H1 (cell line): ENCODE data around the gene GNS. TPM values are rescaled to one million over a fixed set of nuclear protein-coding genes. Genes with fewer than 3 reads are reported as not detected.

Experiments used
- CHD2 ChIP-seq: IDR thresholded peaks from 2 replicates; pipeline ENCODE4 v1.6.1; 2012; ENCODE audit warnings: low read length, improper control_type of control experiment
- CTCF ChIP-seq, 3 experiments: IDR thresholded peaks; 1 replicate in 2 of 3; 2 replicates in 1 of 3; pipeline versions ENCODE4 v1.5.1 to v1.6.1; 2011; ENCODE audit warnings: low read length in 3 of 3, mild to moderate bottlenecking in 3 of 3, inconsistent platforms in 2 of 3, low read depth in 1 of 3, moderate library complexity in 1 of 3; ENCODE audit not compliant: insufficient read depth in 1 of 3; ENCODE audit errors: control extremely low read depth in 1 of 3
- NANOG ChIP-seq: IDR thresholded peaks from 2 replicates; pipeline ENCODE4 v1.6.1; 2011; ENCODE audit warnings: low read length, low read depth, mild to moderate bottlenecking, inconsistent platforms; ENCODE audit not compliant: insufficient read depth, poor library complexity, severe bottlenecking
- RAD21 ChIP-seq, 2 experiments: IDR thresholded peaks in 1 of 2; conservative IDR thresholded peaks in 1 of 2; 2 replicates each; pipeline ENCODE4 v1.6.1; 2011; ENCODE audit warnings: low read depth in 2 of 2, low read length in 2 of 2, improper control_type of control experiment in 1 of 2, inconsistent platforms in 1 of 2, mild to moderate bottlenecking in 1 of 2, moderate library complexity in 1 of 2
- polyA plus RNA-seq, 7 experiments: library from polyadenylated mRNA; depleted of rRNA in 3 of 7; stranded (reverse) in 5 of 7; unstranded in 2 of 7; fragments of >200 nt in 5 of 7; fragments of 200-250 nt in 2 of 7; gene quantifications; 1 replicate in 5 of 7; 2 replicates in 1 of 7; 4 replicates in 1 of 7; pipeline versions ENCODE4 v1.2.1 to v1.2.3, GENCODE V29; 2011 to 2013; ENCODE audit warnings: missing spikeins in 2 of 7, mixed read lengths in 2 of 7
- total RNA-seq: library from RNA; stranded (reverse); fragmentation: NEBNext Ultra II Directional; extraction: Animal tissue kit (Norgen Biotek cat#: 25700); gene quantifications from 2 replicates; pipeline ENCODE4 v1.2.1, GENCODE V29; 2021

GNS gene
- total and polyA plus RNA-seq, 2 of the 8 experiments (the other 6 are each of a cell fraction or from before 2014, with no cell fraction given), result 16.0 to 28.5 TPM

- TF ChIP-seq NANOG, result no peak
- TF ChIP-seq CHD2, result no peak
- TF ChIP-seq CTCF (IDR thresholded peaks at IDR 0.05; ENCODE audit: control extremely low read depth in 1 of 3, insufficient read depth in 1 of 3, low read depth in 1 of 3, low read length in 3 of 3), result no peak
- no peak for TF ChIP-seq RAD21 (IDR thresholded peaks at IDR 0.05 in 1 of 2, conservative IDR thresholded peaks at IDR 0.05 in 1 of 2; ENCODE audit: low read depth in 2 of 2, low read length in 2 of 2)
Measured at GRCh38 chr12:64797156-64797555, 38.0 kb upstream of the GNS start (continued).
